Spleen (tissue), 11 donors: Measurements from ENCODE around the gene PMEL. TPM values are rescaled to one million over a fixed set of nuclear protein-coding genes. Genes with fewer than 3 reads are reported as not detected.
A peak's percentile ranks its signal among the peaks of the same experiment; 100 is the strongest.

Experiments used
- DNase-seq: peaks from one replicate; pipeline ENCODE4 v3.0.0-alpha.2; 2020
- H3K27ac ChIP-seq, 8 donors: fragments of 200-600 bp; sonication (generic) in 7 of 8; 1 replicate in 4 of 8; 2 replicates in 4 of 8; pipeline versions ENCODE4 v1.5.0 to v1.8.0; 2016 to 2021; ENCODE audit warnings: inconsistent platforms in 4 of 8, mild to moderate bottlenecking in 4 of 8, moderate library complexity in 1 of 8
- H3K27me3 ChIP-seq, 7 donors: fragments of 200-600 bp; sonication (generic) in 6 of 7; replicated peaks in 1 of 7; 1 replicate in 4 of 7; 2 replicates in 3 of 7; pipeline versions ENCODE4 v1.5.0 to v1.8.0; 2016 to 2021; ENCODE audit warnings: inconsistent platforms in 3 of 7, mild to moderate bottlenecking in 1 of 7
- H3K36me3 ChIP-seq, 6 donors: fragments of 200-600 bp; sonication (generic) in 5 of 6; 1 replicate in 4 of 6; 2 replicates in 2 of 6; pipeline versions ENCODE4 v1.5.0 to v1.8.0; 2016 to 2021; ENCODE audit warnings: inconsistent platforms in 2 of 6
- H3K4me1 ChIP-seq, 6 donors: fragments of 200-600 bp; sonication (generic) in 5 of 6; 1 replicate in 3 of 6; 2 replicates in 3 of 6; pipeline versions ENCODE4 v1.5.0 to v1.8.0; 2016 to 2021; ENCODE audit warnings: inconsistent platforms in 3 of 6
- H3K4me3 ChIP-seq, 8 donors: fragments of 200-600 bp; sonication (generic) in 7 of 8; 1 replicate in 4 of 8; 2 replicates in 4 of 8; pipeline versions ENCODE4 v1.5.0 to v1.8.0; 2016 to 2021; ENCODE audit warnings: inconsistent platforms in 4 of 8, mild to moderate bottlenecking in 4 of 8, moderate library complexity in 2 of 8
- H3K9me3 ChIP-seq, 8 donors: fragments of 200-600 bp; sonication (generic) in 7 of 8; 1 replicate in 4 of 8; 2 replicates in 4 of 8; pipeline versions ENCODE4 v1.5.0 to v1.8.0; 2016 to 2021; ENCODE audit warnings: inconsistent platforms in 4 of 8
- POLR2A ChIP-seq, 3 donors: fragments of 450-650 bp; IDR thresholded peaks; one replicate each; pipeline ENCODE4 v1.5.1; 2017; ENCODE audit warnings: antibody characterized with exemption in 3 of 3, mild to moderate bottlenecking in 1 of 3
- POLR2AphosphoS5 ChIP-seq, 3 donors: sonication (generic); formaldehyde crosslinking; IDR thresholded peaks; one replicate each; pipeline ENCODE4 v1.5.1; 2017; ENCODE audit warnings: antibody characterized with exemption in 3 of 3
- WGBS, 5 donors: extraction: QIAGEN DNeasy Blood & Tissue Kit in 3 of 5; methylation state at CpG; one replicate each; pipeline versions ENCODE4 v1.1.5 to v1.1.7; 2013 to 2018; 5-methylcytosine and 5-hydroxymethylcytosine counted together
- intact Hi-C: fragments of 100-400 bp; cut with DNase I; formaldehyde crosslinking; loops from one replicate; pipeline ENCODE4 v1.15.0; 2023; ENCODE audit warnings: low total_unique reads
- polyA plus RNA-seq, 3 donors: library from polyadenylated mRNA; stranded (reverse); fragments of 200-250 nt; gene quantifications; one replicate each; pipeline ENCODE4 v1.2.1, GENCODE V29; 2013
- total RNA-seq, 7 donors: library from RNA; depleted of rRNA in 3 of 7; stranded (reverse); fragments of >200 nt in 3 of 7; fragmentation: NEBNext Ultra II Directional in 4 of 7; extraction: Animal tissue kit (Norgen Biotek cat#: 25700) in 4 of 7; gene quantifications; one replicate each; pipeline versions ENCODE4 v1.1.0 to v1.2.1, GENCODE V29; 2016 to 2021
- TF ChIP-seq, protein P1 (sequence below), 11 experiments: fragments of 200-600 bp in 7 of 11; fragments of 450-650 bp in 4 of 11; sonication (generic) in 4 of 11; IDR thresholded peaks in 8 of 11; conservative IDR thresholded peaks in 3 of 11; 1 replicate in 7 of 11; 2 replicates in 4 of 11; pipeline versions ENCODE4 v1.4.0 to v1.8.0; 2016 to 2021; ENCODE audit warnings: antibody characterized with exemption in 11 of 11, inconsistent platforms in 4 of 11, mild to moderate bottlenecking in 1 of 11
- donor health status: healthy with polysubstance abuse.
- donor health status: DM: no; HTN: no; CAD: no; lungs with moderate emphysema.
- donor health status: DM: no; HTN: no; CAD: no.
- donor health status: Bipolar disorder and iron deficiency.
- donor health status: healthy.
- donor health status: DM: no; HTN: no; CAD: no.
- donor health status: DM: yes; HTN: yes; CAD: no.

Gene PMEL
- total and polyA plus RNA-seq, 10 donors = 0.15 to 1.6 (median 0.74) TPM

GRCh38 chr12:55915482-55915859 lies 50.4 kb downstream of the PMEL start:
- peak overlapping the region in 3 of 8 donors; percentile 21 to 60 (median 50) for H3K27ac ChIP-seq
- H3K4me3 ChIP-seq = no peak overlapping the region
- H3K4me1 ChIP-seq = peaks cover 5 to 67% (median 29%) of the 10 kb centered on the region in 6 donors
- 40 to 59% (median 52%) methylated on average over 3 of the region's 3 CpGs for whole genome bisulfite sequencing, 5 donors
- no peaks in the 10 kb centered on the region for H3K27me3 ChIP-seq
- no peak for DNase-seq
- TF ChIP-seq POLR2A (IDR thresholded peaks at IDR 0.05) = no peak
- TF ChIP-seq POLR2AphosphoS5 (IDR thresholded peaks at IDR 0.05) = no peak
- TF ChIP-seq, protein P1, sequence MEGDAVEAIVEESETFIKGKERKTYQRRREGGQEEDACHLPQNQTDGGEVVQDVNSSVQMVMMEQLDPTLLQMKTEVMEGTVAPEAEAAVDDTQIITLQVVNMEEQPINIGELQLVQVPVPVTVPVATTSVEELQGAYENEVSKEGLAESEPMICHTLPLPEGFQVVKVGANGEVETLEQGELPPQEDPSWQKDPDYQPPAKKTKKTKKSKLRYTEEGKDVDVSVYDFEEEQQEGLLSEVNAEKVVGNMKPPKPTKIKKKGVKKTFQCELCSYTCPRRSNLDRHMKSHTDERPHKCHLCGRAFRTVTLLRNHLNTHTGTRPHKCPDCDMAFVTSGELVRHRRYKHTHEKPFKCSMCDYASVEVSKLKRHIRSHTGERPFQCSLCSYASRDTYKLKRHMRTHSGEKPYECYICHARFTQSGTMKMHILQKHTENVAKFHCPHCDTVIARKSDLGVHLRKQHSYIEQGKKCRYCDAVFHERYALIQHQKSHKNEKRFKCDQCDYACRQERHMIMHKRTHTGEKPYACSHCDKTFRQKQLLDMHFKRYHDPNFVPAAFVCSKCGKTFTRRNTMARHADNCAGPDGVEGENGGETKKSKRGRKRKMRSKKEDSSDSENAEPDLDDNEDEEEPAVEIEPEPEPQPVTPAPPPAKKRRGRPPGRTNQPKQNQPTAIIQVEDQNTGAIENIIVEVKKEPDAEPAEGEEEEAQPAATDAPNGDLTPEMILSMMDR (IDR thresholded peaks at IDR 0.05 in 8 of 11, conservative IDR thresholded peaks at IDR 0.05 in 3 of 11) = no peak
- H3K9me3 ChIP-seq = no peaks in the 10 kb centered on the region
- H3K36me3 ChIP-seq = peaks cover 0 to 91% (median 12%) of the 10 kb centered on the region in 6 donors
- intact Hi-C loops = no loop called here

GRCh38 chr12:55912908-55913307 lies 52.9 kb downstream of the PMEL start:
- 76 to 83% (median 79%) methylated on average over 4 of the region's 4 CpGs for WGBS, 5 donors
- intact Hi-C loops = no loop called here
- Histone ChIP-seq H3K36me3 (peaks cover 0 to 68% (median 12%) of the 10 kb centered on the region in 6 donors), H3K9me3 (no peaks in the 10 kb centered on the region), H3K27ac (peak overlapping the region in 4 of 8 donors; percentile 29 to 61 (median 55)), H3K27me3 (no peaks in the 10 kb centered on the region), H3K4me3 (no peak overlapping the region), H3K4me1 (peaks cover 5 to 49% (median 25%) of the 10 kb centered on the region in 6 donors)
- DNase-seq = no peak
- no peak for TF ChIP-seq POLR2AphosphoS5 (IDR thresholded peaks at IDR 0.05)
- TF ChIP-seq, protein P1 (IDR thresholded peaks at IDR 0.05 in 8 of 11, conservative IDR thresholded peaks at IDR 0.05 in 3 of 11) = no peak
- TF ChIP-seq POLR2A (IDR thresholded peaks at IDR 0.05) = no peak

- H3K4me3 ChIP-seq = no peak overlapping the region
- intact Hi-C loops = no loop called here
- DNase-seq = no peak
- H3K27ac ChIP-seq = no peak overlapping the region
- peaks cover 0 to 20% (median 14%) of the 10 kb centered on the region in 6 donors for H3K4me1 ChIP-seq
- H3K9me3 ChIP-seq = no peaks in the 10 kb centered on the region
- TF ChIP-seq, protein P1 (IDR thresholded peaks at IDR 0.05 in 8 of 11, conservative IDR thresholded peaks at IDR 0.05 in 3 of 11) = no peak
- TF ChIP-seq POLR2AphosphoS5 (IDR thresholded peaks at IDR 0.05) = no peak
- no peak for TF ChIP-seq POLR2A (IDR thresholded peaks at IDR 0.05)
- no peaks in the 10 kb centered on the region for H3K27me3 ChIP-seq
- peaks cover 0 to 39% (median 11%) of the 10 kb centered on the region in 6 donors for H3K36me3 ChIP-seq
- WGBS, 5 donors = 79 to 92% (median 81%) methylated on average over 2 of the region's 2 CpGs
Measured at GRCh38 chr12:55909513-55909884, 56.3 kb downstream of the PMEL start.

DNA sequence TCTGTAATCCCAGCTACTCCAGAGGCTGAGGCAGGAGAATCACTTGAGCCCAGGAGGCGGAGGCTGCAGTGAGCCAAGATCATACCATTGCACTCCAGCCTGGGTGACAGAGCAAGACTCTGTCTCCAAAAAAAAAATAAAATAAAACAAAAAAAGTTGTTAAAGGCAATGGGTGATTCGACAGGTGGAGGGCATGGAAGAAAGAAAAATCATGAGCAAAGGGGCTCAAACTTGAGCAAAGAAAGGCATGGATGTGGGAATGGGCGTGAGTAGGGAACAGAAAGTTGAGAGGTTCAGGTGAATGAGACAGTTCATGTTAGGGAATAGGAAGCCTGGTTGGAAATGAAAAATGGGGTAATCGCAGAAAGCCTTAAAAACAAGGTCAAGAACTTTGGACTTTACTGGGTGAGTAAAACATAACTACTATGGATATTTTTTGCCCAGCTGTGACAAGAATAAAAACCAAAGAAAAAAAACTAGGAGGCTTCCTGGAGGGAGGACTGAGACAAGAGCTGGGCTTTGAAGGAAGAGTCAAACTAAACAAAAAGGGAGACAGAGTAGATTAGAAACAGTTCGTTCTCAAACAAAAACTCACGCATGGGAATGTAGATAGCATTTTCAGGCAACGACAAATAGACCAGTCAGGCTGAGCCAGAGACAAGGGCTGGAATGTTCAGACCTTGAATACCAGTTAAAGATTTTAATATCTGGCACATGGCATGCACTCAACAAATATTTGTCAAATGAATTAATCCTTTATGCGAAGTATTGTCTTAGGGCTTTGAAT lies 56.9 kb downstream of the PMEL start:
- Histone ChIP-seq H3K4me3 (no peak overlapping the region), H3K36me3 (peaks cover 0 to 33% (median 9%) of the 10 kb centered on the region in 6 donors), H3K27ac (no peak overlapping the region), H3K9me3 (no peaks in the 10 kb centered on the region), H3K4me1 (peaks cover 0 to 14% (median 11%) of the 10 kb centered on the region in 6 donors), H3K27me3 (no peaks in the 10 kb centered on the region)
- TF ChIP-seq POLR2AphosphoS5 (IDR thresholded peaks at IDR 0.05) (no peak), POLR2A (IDR thresholded peaks at IDR 0.05) (no peak)
- TF ChIP-seq, protein P1 (IDR thresholded peaks at IDR 0.05 in 8 of 11, conservative IDR thresholded peaks at IDR 0.05 in 3 of 11) = no peak
- intact Hi-C loops = no loop called here
- 85 to 91% (median 89%) methylated on average over 8 of the region's 8 CpGs for WGBS, 5 donors
- DNase-seq = no peak
